WTC11 (cell line): ENCODE results near the gene DYNC1I1. TPM values are rescaled to one million over a fixed set of nuclear protein-coding genes. Genes with fewer than 3 reads are reported as not detected.

Experiments used
- ATAC-seq: fragments of 200-7000 bp; cut with Tn5 transposase; 2 replicates; pipeline ENCODE4 v1.10.0; 2021; ENCODE audit warnings: mild to moderate bottlenecking, moderate library complexity
- CTCF ChIA-PET: fragments of 300-600 bp; sonication (Branson Sonifier 250); formaldehyde crosslinking; loops from one replicate; lab custom pipeline; 2021; ENCODE audit warnings: antibody characterized with exemption; lab: Charles Lee
- POLR2A ChIA-PET: fragments of 350-600 bp; sonication (Branson Sonifier 250); formaldehyde crosslinking; loops from one replicate; lab custom pipeline; 2021; ENCODE audit warnings: antibody characterized with exemption; lab: Charles Lee
- DNase-seq: peaks from one replicate; pipeline ENCODE4 v3.0.0; 2021; ENCODE audit warnings: low spot score
- H3K27ac Mint-ChIP-seq: 2 replicates; pipeline ENCODE4 v1.8.0; 2021; ENCODE audit warnings: mixed read lengths
- H3K27me3 Mint-ChIP-seq: 2 replicates; pipeline ENCODE4 v1.8.0; 2021; ENCODE audit warnings: low read depth, mild to moderate bottlenecking, moderate library complexity, mixed read lengths
- H3K36me3 Mint-ChIP-seq: 2 replicates; pipeline ENCODE4 v1.8.0; 2021; ENCODE audit warnings: mixed read lengths
- H3K4me1 Mint-ChIP-seq: 2 replicates; pipeline ENCODE4 v1.8.0; 2022; ENCODE audit warnings: mixed read lengths
- H3K4me3 Mint-ChIP-seq: 2 replicates; pipeline ENCODE4 v1.8.0; 2021; ENCODE audit warnings: mild to moderate bottlenecking, moderate library complexity, mixed read lengths
- H3K9me3 Mint-ChIP-seq: 2 replicates; pipeline ENCODE4 v1.8.0; 2021; ENCODE audit warnings: mixed read lengths
- ATF3 ChIP-seq: sonication (generic); formaldehyde crosslinking; conservative IDR thresholded peaks from 2 replicates; pipeline ENCODE4 v1.8.1; 2022; ENCODE audit warnings: mild to moderate bottlenecking, missing genetic modification reagents
- ATF6 ChIP-seq: sonication (generic); formaldehyde crosslinking; IDR thresholded peaks from 2 replicates; pipeline ENCODE4 v1.8.1; 2023; ENCODE audit warnings: mild to moderate bottlenecking, missing genetic modification reagents
- ELF4 ChIP-seq: sonication (generic); formaldehyde crosslinking; IDR thresholded peaks from 2 replicates; pipeline ENCODE4 v1.8.1; 2022; ENCODE audit warnings: low read depth, mild to moderate bottlenecking, moderate library complexity, missing genetic modification reagents
- ETV6 ChIP-seq: sonication (generic); formaldehyde crosslinking; IDR thresholded peaks from 2 replicates; pipeline ENCODE4 v1.8.1; 2022; ENCODE audit warnings: mild to moderate bottlenecking, missing genetic modification reagents
- FOXK1 ChIP-seq: sonication (generic); formaldehyde crosslinking; IDR thresholded peaks from 2 replicates; pipeline ENCODE4 v1.8.0; 2022; ENCODE audit warnings: mild to moderate bottlenecking, moderate library complexity, missing genetic modification reagents
- JAZF1 ChIP-seq: fragments of 250-450 bp; sonication (Bioruptor Pico); IDR thresholded peaks from 2 replicates; pipeline ENCODE4 v1.9.0; 2021; ENCODE audit warnings: moderate library complexity, mild to moderate bottlenecking, inconsistent platforms
- MAX ChIP-seq: sonication (generic); formaldehyde crosslinking; IDR thresholded peaks from 2 replicates; pipeline ENCODE4 v1.8.0; 2022; ENCODE audit warnings: mild to moderate bottlenecking, missing genetic modification reagents
- MLX ChIP-seq: sonication (generic); formaldehyde crosslinking; IDR thresholded peaks from 2 replicates; pipeline ENCODE4 v1.8.1; 2023; ENCODE audit warnings: mild to moderate bottlenecking, missing genetic modification reagents, moderate library complexity
- NFYB ChIP-seq: sonication (generic); formaldehyde crosslinking; conservative IDR thresholded peaks from 2 replicates; pipeline ENCODE4 v1.8.0; 2022; ENCODE audit warnings: low read depth, missing genetic modification reagents
- NR2C2 ChIP-seq: sonication (generic); formaldehyde crosslinking; IDR thresholded peaks from 2 replicates; pipeline ENCODE4 v1.8.0; 2022; ENCODE audit warnings: mild to moderate bottlenecking, missing genetic modification reagents
- OVOL2 ChIP-seq: fragments of 250-450 bp; sonication (Bioruptor Pico); IDR thresholded peaks from 2 replicates; pipeline ENCODE4 v1.9.0; 2021; ENCODE audit warnings: mild to moderate bottlenecking, borderline replicate concordance
- RORB ChIP-seq: fragments of 250-450 bp; sonication (Bioruptor Pico); IDR thresholded peaks from 2 replicates; pipeline ENCODE4 v1.9.0; 2021; ENCODE audit warnings: mild to moderate bottlenecking
- SOX15 ChIP-seq: fragments of 250-450 bp; sonication (Bioruptor Pico); IDR thresholded peaks from 2 replicates; pipeline ENCODE4 v1.9.0; 2021; ENCODE audit warnings: mild to moderate bottlenecking
- SP1 ChIP-seq: sonication (generic); formaldehyde crosslinking; conservative IDR thresholded peaks from 2 replicates; pipeline ENCODE4 v1.8.1; 2022; ENCODE audit warnings: missing genetic modification reagents
- STAT6 ChIP-seq: sonication (generic); formaldehyde crosslinking; conservative IDR thresholded peaks from 2 replicates; pipeline ENCODE4 v1.8.1; 2023; ENCODE audit warnings: mild to moderate bottlenecking, low read depth, missing genetic modification reagents, moderate library complexity
- TCF7 ChIP-seq: sonication (generic); formaldehyde crosslinking; IDR thresholded peaks from 2 replicates; pipeline ENCODE4 v1.8.0; 2022; ENCODE audit warnings: mild to moderate bottlenecking, low read depth, missing genetic modification reagents, moderate library complexity
- TP53 ChIP-seq: sonication (generic); formaldehyde crosslinking; IDR thresholded peaks from 2 replicates; pipeline ENCODE4 v1.8.1; 2023; ENCODE audit warnings: mild to moderate bottlenecking, missing genetic modification reagents
- USF1 ChIP-seq: sonication (generic); formaldehyde crosslinking; IDR thresholded peaks from 2 replicates; pipeline ENCODE4 v1.8.0; 2022; ENCODE audit warnings: mild to moderate bottlenecking, missing genetic modification reagents
- USF2 ChIP-seq: sonication (generic); formaldehyde crosslinking; IDR thresholded peaks from 2 replicates; pipeline ENCODE4 v1.8.1; 2023; ENCODE audit warnings: mild to moderate bottlenecking, missing genetic modification reagents, moderate library complexity
- ZMAT4 ChIP-seq: fragments of 250-450 bp; sonication (Bioruptor Pico); IDR thresholded peaks from 2 replicates; pipeline ENCODE4 v1.9.0; 2021; ENCODE audit warnings: mild to moderate bottlenecking
- ZNF138 ChIP-seq: sonication (generic); formaldehyde crosslinking; conservative IDR thresholded peaks from 2 replicates; pipeline ENCODE4 v1.8.1; 2022; ENCODE audit warnings: mild to moderate bottlenecking, moderate library complexity, missing genetic modification reagents
- ZNF219 ChIP-seq: sonication (generic); formaldehyde crosslinking; IDR thresholded peaks from 2 replicates; pipeline ENCODE4 v1.8.0; 2023; ENCODE audit warnings: missing genetic modification reagents, mild to moderate bottlenecking, borderline replicate concordance
- ZNF232 ChIP-seq: sonication (generic); formaldehyde crosslinking; IDR thresholded peaks from 2 replicates; pipeline ENCODE4 v1.8.0; 2022; ENCODE audit warnings: mild to moderate bottlenecking, missing genetic modification reagents
- ZNF423 ChIP-seq: fragments of 250-450 bp; sonication (Bioruptor Pico); IDR thresholded peaks from 2 replicates; pipeline ENCODE4 v2.1.2; 2022; ENCODE audit warnings: mild to moderate bottlenecking, moderate library complexity
- ZNF512 ChIP-seq: sonication (generic); formaldehyde crosslinking; IDR thresholded peaks from 2 replicates; pipeline ENCODE4 v1.8.1; 2022; ENCODE audit warnings: missing genetic modification reagents, borderline replicate concordance
- total RNA-seq: library from RNA; stranded (reverse); gene quantifications from 3 replicates; pipeline ENCODE4 v1.2.3, GENCODE V29; 2021

Gene DYNC1I1
- total RNA-seq, 1 experiment from 2014 or later, result 2.8 TPM

GRCh38 chr7:95996174-95996573 is 223.8 kb downstream of the DYNC1I1 start:
- no peak for TF ChIP-seq USF1 (CRISPR knock-in tag)
- no peak for TF ChIP-seq ATF6
- TF ChIP-seq NFYB (CRISPR knock-in tag), result no peak
- TF ChIP-seq TCF7 (CRISPR knock-in tag), result no peak
- TF ChIP-seq STAT6, result no peak
- no peak for TF ChIP-seq TP53 (CRISPR knock-in tag)
- no peak for TF ChIP-seq ZNF138
- no peak for TF ChIP-seq OVOL2 (CRISPR knock-in tag)
- no peak for TF ChIP-seq NR2C2 (CRISPR knock-in tag)
- no peak for TF ChIP-seq MLX (CRISPR knock-in tag)
- no peak for TF ChIP-seq ZMAT4 (CRISPR knock-in tag)
- no peak for TF ChIP-seq ATF3 (CRISPR knock-in tag)
- no peak for TF ChIP-seq JAZF1 (CRISPR knock-in tag)
- no peak for TF ChIP-seq FOXK1 (CRISPR knock-in tag)
- DNase-seq (no peak), ATAC-seq (no peak)
- no peak overlapping the region for H3K4me3 Mint-ChIP-seq
- H3K9me3 Mint-ChIP-seq, result no peaks in the 10 kb centered on the region
- ChIA-PET POLR2A (no interaction called here), CTCF (no interaction called here)
- no peaks in the 10 kb centered on the region for H3K36me3 Mint-ChIP-seq
- H3K27me3 Mint-ChIP-seq, result no peaks in the 10 kb centered on the region
- H3K27ac Mint-ChIP-seq, result no peak overlapping the region
- H3K4me1 Mint-ChIP-seq, result no peaks in the 10 kb centered on the region

GRCh38 chr7:95996886-95997285 is 224.5 kb downstream of the DYNC1I1 start:
- CTCF ChIA-PET, result no interaction called here
- no peak overlapping the region for H3K4me3 Mint-ChIP-seq
- no peak overlapping the region for H3K27ac Mint-ChIP-seq
- DNase-seq (no peak), ATAC-seq (no peak)
- no peaks in the 10 kb centered on the region for H3K36me3 Mint-ChIP-seq
- H3K27me3 Mint-ChIP-seq, result no peaks in the 10 kb centered on the region
- no peaks in the 10 kb centered on the region for H3K9me3 Mint-ChIP-seq
- POLR2A ChIA-PET, result no interaction called here
- H3K4me1 Mint-ChIP-seq, result no peaks in the 10 kb centered on the region
- TF ChIP-seq SP1 (no peak), ETV6 (CRISPR knock-in tag) (no peak), ZNF423 (CRISPR knock-in tag) (no peak), SOX15 (CRISPR knock-in tag) (no peak), ZNF232 (CRISPR knock-in tag) (no peak), ELF4 (CRISPR knock-in tag) (no peak), RORB (CRISPR knock-in tag) (no peak), ZNF219 (CRISPR knock-in tag) (no peak), USF2 (CRISPR knock-in tag) (no peak), ZNF512 (no peak), MAX (CRISPR knock-in tag) (no peak), ATF3 (CRISPR knock-in tag) (no peak)
